GM12865 (cell line): ENCODE data around the gene IL17RA.
"Not testable (repeated sequence)": the region's sequence is repeated elsewhere in the genome, so short reads cannot be mapped to it uniquely, and the experiment has no call there.

Experiments
- DNase-seq: peaks from one replicate; pipeline ENCODE4 v3.0.0; 2010; ENCODE audit warnings: low read depth
- H3K4me3 ChIP-seq: 2 replicates; pipeline ENCODE4 v1.5.1; 2011; ENCODE audit warnings: mild to moderate bottlenecking, low read depth, low read length, control low read depth
- TF ChIP-seq, protein P1 (sequence below): IDR thresholded peaks from 2 replicates; pipeline ENCODE4 v1.5.1; 2011; ENCODE audit warnings: low read length, control low read depth, low read depth, inconsistent platforms; ENCODE audit not compliant: insufficient read depth; ENCODE audit errors: missing control alignments

The IL17RA gene

DNA sequence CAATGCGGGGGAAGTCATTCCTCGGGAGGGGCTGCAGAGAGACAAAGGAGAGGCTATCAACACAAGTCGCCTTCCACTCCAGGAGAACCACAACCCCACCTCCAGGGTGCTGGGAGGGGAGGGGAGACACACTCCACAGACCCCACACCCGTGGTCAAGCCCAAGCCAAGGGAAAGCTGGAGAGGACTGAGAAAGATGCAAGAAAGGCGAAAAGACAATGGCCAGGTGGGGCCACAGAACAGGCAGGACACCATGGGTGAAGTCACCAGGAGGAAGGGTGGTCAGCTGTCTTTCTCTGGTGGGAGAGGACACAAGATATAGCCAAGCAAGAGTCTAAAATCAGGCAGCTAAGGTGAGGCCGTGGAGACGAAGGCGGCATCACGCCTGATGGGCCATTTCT lies 58.3 kb downstream of the IL17RA start:
- TF ChIP-seq, protein P1, sequence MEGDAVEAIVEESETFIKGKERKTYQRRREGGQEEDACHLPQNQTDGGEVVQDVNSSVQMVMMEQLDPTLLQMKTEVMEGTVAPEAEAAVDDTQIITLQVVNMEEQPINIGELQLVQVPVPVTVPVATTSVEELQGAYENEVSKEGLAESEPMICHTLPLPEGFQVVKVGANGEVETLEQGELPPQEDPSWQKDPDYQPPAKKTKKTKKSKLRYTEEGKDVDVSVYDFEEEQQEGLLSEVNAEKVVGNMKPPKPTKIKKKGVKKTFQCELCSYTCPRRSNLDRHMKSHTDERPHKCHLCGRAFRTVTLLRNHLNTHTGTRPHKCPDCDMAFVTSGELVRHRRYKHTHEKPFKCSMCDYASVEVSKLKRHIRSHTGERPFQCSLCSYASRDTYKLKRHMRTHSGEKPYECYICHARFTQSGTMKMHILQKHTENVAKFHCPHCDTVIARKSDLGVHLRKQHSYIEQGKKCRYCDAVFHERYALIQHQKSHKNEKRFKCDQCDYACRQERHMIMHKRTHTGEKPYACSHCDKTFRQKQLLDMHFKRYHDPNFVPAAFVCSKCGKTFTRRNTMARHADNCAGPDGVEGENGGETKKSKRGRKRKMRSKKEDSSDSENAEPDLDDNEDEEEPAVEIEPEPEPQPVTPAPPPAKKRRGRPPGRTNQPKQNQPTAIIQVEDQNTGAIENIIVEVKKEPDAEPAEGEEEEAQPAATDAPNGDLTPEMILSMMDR: no peak
- H3K4me3 ChIP-seq: no peak overlapping the region
- no peak for DNase-seq

DNA sequence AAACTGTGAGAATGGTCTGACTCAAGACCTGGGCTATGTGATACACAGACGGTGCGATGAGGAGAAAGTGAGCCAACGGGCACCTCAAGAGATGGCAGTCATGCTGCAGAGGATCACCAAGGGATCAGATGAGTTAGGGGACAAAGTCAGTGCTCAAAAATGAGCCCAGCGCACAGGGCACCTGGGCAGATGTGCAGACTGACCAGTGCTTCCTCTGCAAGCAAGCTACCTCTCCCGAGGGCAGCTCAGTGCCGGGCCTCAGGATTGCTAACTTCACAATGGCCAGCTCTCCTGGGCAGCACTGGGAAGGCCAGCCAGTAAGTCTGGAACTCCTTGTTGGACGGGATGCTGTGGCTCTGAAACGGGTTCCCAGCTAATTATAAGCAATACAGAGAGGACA lies 59.0 kb downstream of the IL17RA start:
- no peak for DNase-seq
- TF ChIP-seq, protein P1: no peak
- H3K4me3 ChIP-seq: no peak overlapping the region

DNA sequence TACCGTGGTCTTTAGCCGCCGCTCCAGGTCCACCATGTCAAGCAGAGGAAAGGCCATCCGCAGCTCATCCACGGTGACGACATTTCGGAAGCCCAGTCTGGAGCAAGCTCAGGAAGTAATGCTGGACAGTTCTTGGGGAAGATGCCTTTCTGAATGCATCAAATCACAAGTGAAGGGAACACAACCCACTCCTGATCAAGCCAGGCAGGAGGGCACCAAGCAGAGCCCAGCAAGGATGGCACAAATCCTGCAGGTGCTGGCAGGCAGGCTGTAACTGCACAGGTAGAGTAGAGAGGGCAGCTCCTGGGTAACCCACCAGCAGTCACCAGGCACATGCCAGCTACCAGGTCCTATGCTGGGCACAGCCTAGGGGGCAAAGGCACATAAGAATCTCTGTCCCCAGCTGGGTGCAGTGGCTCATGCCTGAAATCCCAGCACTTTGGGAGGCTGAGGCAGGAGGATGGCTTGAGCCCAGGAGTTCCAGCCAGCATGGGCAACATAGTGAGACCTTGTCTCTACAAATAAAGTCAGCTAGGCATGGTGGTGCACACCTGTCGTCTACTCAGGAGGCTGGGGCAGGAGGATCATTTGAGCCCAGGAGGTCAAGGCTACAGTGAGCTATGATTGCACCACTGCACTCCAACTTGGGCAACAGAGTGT lies 60.4 kb downstream of the IL17RA start:
- TF ChIP-seq, protein P1: no peak
- no peak overlapping the region for H3K4me3 ChIP-seq
- no peak for DNase-seq

DNA sequence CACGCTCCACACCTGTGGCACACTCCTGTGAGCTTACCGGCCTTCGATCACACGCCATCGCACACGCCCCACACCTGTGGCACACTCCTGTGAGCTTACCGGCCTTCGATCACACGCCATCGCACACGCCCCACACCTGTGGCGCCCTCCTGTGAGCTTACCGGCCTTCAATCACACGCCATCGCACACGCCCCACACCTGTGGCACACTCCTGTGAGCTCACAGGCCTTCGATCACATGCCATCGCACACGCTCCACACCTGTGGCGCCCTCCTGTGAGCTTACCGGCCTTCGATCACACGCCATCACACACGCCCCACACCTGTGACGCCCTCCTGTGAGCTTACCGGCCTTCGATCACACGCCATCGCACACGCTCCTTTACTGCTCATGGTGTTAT lies 62.7 kb downstream of the IL17RA start:
- DNase-seq, H3K4me3 ChIP-seq: not testable (repeated sequence)

DNA sequence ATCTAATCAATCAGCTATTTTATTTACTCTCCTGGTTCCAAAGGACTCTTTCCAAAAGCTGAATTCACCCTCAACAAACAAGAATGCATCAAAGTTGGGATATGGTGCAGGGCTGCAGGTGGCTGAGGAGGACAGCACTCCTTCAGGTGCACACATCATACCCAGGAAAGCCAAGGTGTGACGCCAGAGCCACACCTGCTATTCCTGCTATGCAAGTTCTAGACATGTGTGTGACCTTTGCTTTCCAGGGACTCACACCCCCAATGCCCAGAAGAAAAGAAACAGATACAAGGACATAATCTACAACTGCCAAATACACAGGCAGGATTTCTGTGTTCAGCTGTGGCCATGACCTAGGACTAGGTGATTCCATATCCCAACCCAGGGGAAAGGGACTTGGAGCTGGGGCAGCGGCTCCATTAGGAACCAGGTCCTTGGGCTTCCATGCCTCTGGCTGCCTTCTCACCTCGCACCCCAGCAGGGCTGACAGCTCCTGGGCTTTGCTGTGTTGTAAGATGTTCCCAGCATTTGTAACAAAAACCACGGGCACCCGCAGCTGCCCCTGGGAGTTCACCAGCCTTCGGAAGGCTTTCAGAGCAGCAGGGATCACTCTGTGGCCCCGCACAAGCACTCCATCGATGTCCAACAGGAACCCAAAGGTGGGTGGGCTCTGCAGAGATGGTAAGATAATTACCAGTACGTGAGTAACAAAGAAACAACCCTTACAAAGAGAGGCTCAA lies 64.4 kb downstream of the IL17RA start:
- TF ChIP-seq, protein P1: no peak
- H3K4me3 ChIP-seq: no peak overlapping the region
- no peak for DNase-seq

DNA sequence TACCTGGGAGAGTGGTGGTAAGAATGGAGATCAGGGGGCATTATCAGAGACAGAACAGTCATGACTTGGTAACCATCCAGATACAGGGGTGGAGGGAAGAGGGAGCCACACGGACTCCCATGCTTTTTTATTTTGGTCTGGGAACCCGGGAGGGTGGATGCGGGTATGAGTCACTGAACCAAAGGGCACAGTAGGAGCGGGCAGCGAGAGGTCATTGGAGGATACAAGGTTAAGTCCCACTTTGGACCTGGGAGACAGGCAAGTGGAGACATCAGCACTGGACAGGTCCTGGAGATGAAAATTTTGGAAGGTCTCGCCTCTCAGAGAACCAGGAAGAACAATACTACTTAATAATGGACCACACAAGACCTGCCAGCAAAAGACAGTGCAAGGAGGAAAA lies 67.5 kb downstream of the IL17RA start:
- no peak overlapping the region for H3K4me3 ChIP-seq
- DNase-seq: no peak
- TF ChIP-seq, protein P1: no peak

DNA sequence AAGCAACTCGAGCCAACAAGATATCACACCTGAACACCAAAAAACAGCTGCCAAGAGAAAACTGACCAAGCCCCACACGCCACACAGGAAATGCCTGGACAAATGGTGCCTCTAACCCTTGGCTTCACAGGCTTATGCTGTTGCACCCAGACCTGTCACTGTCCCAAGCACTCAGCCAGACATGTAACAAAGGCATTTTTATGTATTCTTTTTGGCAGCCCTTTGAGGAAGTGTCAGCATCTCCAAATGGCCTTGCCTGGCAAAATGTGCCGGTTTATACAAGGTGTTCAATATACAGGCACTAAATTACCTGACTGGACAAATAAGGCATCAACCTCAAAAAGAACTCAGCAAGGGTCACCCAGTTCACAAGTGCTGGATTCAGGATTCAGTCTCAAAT lies 68.2 kb downstream of the IL17RA start:
- no peak for DNase-seq
- H3K4me3 ChIP-seq: no peak overlapping the region
- TF ChIP-seq, protein P1: no peak
